ENCODE results near the gene XXYLT1. TPM values are rescaled to one million over a fixed set of nuclear protein-coding genes. Genes with fewer than 3 reads are reported as not detected.
"Not testable (repeated sequence)": the region's sequence is repeated elsewhere in the genome, so short reads cannot be mapped to it uniquely, and the experiment has no call there.

The XXYLT1 gene
- total RNA-seq, 1 donor from 2014 or later = 16.4 TPM

- no peak for DNase-seq (ENCODE audit: low read depth)
- no peak overlapping the region for H3K4me3 ChIP-seq (ENCODE audit: low read depth, low read length)
- TF ChIP-seq CTCF (conservative IDR thresholded peaks at IDR 0.05; ENCODE audit: low read depth, low read length) = no peak
These were observed 228.0 kb downstream of the XXYLT1 start for GRCh38 chr3:195042743-195043606.

DNA sequence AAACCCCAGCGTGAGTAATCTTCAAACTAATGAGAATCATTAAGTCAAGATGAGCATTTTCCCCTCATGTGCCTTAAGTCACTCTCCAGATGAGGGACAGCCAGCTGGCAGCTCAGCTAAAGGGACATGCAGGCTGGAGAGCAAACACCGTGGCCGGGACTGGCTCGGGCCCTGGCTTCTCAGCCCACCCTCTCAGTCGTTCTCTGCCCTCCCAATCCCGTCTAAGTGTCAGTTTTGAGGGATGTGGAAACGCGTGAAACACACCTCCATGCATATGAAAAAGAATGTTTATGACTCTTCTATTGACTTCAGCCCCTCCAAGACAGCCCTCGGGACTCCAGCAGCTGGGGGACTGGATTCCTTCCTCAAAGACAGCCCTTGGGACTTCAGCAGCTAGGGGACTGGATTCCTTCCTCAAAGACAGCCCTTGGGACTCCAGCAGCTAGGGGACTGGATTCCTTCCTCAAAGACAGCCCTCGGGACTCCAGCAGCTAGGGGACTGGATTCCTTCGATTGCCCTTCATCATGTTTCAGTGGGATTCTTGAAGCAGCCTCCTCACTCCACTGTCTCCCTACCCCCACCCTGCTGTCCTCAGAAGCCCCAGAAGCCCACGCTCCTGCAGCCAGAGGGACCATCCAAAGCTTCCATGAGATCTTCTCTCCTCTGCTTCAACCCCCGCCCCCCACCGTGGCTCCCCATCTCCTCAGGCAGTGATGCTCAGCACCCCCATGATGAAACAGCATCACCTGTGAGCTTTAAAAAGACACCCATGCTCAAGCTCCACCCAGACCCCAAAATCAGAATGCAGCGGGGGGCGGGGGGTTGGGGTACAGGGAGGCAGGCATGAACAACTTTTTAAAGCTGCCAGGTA is 228.9 kb downstream of the XXYLT1 start:
- no peak for DNase-seq (ENCODE audit: low read depth)
- no peak for TF ChIP-seq CTCF (conservative IDR thresholded peaks at IDR 0.05; ENCODE audit: low read depth, low read length)

DNA sequence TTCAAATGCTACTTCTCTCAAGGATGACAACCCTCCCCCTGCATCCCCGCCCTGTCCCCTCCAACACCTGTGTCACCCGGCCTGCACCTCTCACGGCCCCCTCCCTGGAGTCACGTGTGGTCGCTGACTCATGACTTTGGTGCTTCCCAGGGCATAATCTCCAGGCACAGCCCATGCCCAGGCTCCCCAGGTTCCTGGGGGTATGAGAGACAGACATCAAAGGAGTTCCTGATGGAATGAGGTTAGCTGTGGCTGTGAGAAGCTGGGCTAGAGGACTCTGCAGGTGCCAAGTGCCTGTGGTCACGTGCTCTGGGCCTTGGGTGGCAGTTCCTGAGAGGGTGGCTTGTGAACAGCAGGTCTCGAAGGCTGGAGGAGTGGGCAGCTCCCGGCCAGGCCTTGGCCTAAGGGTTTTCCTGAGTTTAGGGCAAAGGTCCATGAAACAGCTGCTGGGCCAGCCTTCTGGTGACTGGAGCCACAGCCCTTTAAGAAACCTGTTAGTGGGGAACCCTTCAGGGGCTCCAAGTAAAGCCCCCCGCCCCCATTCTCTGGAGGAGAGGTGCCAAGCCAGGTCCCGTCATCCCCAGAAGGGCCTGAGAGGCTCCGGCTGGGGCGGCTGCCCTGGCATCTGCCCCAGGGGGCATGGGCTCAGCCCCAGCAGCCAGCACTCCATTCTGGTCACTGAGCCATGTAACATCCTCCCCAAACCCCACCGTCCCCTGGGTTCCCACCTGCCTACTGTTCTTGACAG is 230.0 kb downstream of the XXYLT1 start:
- no peak for DNase-seq (ENCODE audit: low read depth)
- no peak overlapping the region for H3K4me3 ChIP-seq (ENCODE audit: low read depth, low read length)
- TF ChIP-seq CTCF (conservative IDR thresholded peaks at IDR 0.05; ENCODE audit: low read depth, low read length) = no peak

More for the DNA sequence above, 228.9 kb downstream of the XXYLT1 start:
- H3K4me3 ChIP-seq (ENCODE audit: low read depth, low read length) = no peak overlapping the region

DNA sequence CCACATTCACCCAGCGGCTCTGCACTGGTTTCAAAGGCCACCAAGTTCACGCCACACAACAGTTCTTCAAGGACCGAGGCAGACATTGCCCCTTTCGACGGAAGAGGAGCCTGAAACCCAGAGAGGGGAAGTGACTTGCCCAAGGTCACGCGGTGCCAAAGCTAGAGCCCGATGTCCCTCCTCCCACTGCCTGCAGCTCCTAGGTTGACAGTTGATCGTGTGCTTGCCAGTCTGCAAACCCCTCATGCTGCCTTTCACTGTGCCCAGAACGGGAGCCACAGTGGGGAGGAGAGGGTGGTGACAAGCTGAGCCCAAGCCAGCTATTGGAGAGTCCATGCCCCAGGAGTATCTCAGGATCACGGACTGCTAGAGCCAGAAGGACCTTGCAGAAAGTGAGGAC is 230.9 kb downstream of the XXYLT1 start:
- no peak overlapping the region for H3K4me3 ChIP-seq (ENCODE audit: low read depth, low read length)
- no peak for TF ChIP-seq CTCF (conservative IDR thresholded peaks at IDR 0.05; ENCODE audit: low read depth, low read length)
- DNase-seq (ENCODE audit: low read depth) = no peak

GRCh38 chr3:195039180-195039843 is 231.6 kb downstream of the XXYLT1 start:
- no peak for DNase-seq (ENCODE audit: low read depth)
- no peak for TF ChIP-seq CTCF (conservative IDR thresholded peaks at IDR 0.05; ENCODE audit: low read depth, low read length)

GRCh38 chr3:195038161-195038560 is 232.8 kb downstream of the XXYLT1 start:
- no peak for TF ChIP-seq CTCF (conservative IDR thresholded peaks at IDR 0.05; ENCODE audit: low read depth, low read length)
- no peak overlapping the region for H3K4me3 ChIP-seq (ENCODE audit: low read depth, low read length)
- DNase-seq (ENCODE audit: low read depth) = no peak

More at GRCh38 chr3:195039180-195039843, 231.6 kb downstream of the XXYLT1 start:
- H3K4me3 ChIP-seq (ENCODE audit: low read depth, low read length) = no peak overlapping the region

GRCh38 chr3:195037586-195037985 is 233.4 kb downstream of the XXYLT1 start:
- not testable (repeated sequence) for DNase-seq (ENCODE audit: low read depth); H3K4me3 ChIP-seq (ENCODE audit: low read depth, low read length)

Measured in epithelial cell of proximal tubule (primary cell).